Calu3 (cell line): ENCODE results near the gene ZFP92. TPM values are rescaled to one million over a fixed set of nuclear protein-coding genes. Genes with fewer than 3 reads are reported as not detected.

ENCODE experiments used
- BruUV-seq: library from RNA; stranded (reverse); fragments of 400-500 nt; replicated peaks from 2 replicates; lab custom pipeline; 2021; lab: Mats Ljungman, UMichigan
- CTCF ChIA-PET: fragments of 300-600 bp; sonication (Branson Sonifier 250); formaldehyde crosslinking; loops from one replicate; lab custom pipeline; 2022; ENCODE audit warnings: antibody characterized with exemption; lab: Charles Lee
- DNase-seq: peaks from one replicate; pipeline ENCODE4 v3.0.0; 2022
- H3K27ac Mint-ChIP-seq: one replicate; pipeline ENCODE4 v1.8.0; 2022; ENCODE audit warnings: mixed read lengths; ENCODE audit not compliant: unreplicated experiment
- H3K27me3 Mint-ChIP-seq: one replicate; pipeline ENCODE4 v1.8.0; 2022; ENCODE audit warnings: mixed read lengths; ENCODE audit not compliant: unreplicated experiment
- H3K36me3 Mint-ChIP-seq: one replicate; pipeline ENCODE4 v1.8.0; 2022; ENCODE audit warnings: mild to moderate bottlenecking, moderate library complexity, mixed read lengths; ENCODE audit not compliant: insufficient read depth, unreplicated experiment
- H3K4me1 Mint-ChIP-seq: one replicate; pipeline ENCODE4 v1.8.0; 2022; ENCODE audit warnings: mild to moderate bottlenecking, low read depth, mixed read lengths; ENCODE audit not compliant: unreplicated experiment
- H3K4me3 Mint-ChIP-seq: one replicate; pipeline ENCODE4 v1.8.0; 2022; ENCODE audit warnings: mild to moderate bottlenecking, low read depth, moderate library complexity, mixed read lengths; ENCODE audit not compliant: unreplicated experiment
- H3K9me3 Mint-ChIP-seq: one replicate; pipeline ENCODE4 v1.8.0; 2022; ENCODE audit warnings: low read depth, mixed read lengths; ENCODE audit not compliant: unreplicated experiment
- CTCF ChIP-seq: fragments of 200-600 bp; IDR thresholded peaks from one replicate; pipeline ENCODE4 v1.8.0; 2022; ENCODE audit warnings: antibody characterized with exemption; ENCODE audit not compliant: unreplicated experiment
- intact Hi-C: fragments of 100-400 bp; cut with micrococcal nuclease; formaldehyde crosslinking; loops from one replicate; pipeline ENCODE4 v1.10.0; 2022; ENCODE audit not compliant: unreplicated experiment
- total RNA-seq: library from RNA; stranded (reverse); gene quantifications from 2 replicates; pipeline ENCODE4 v1.2.3, GENCODE V29; 2022

Gene ZFP92
- total RNA-seq, 1 experiment from 2014 or later: 0.19 TPM

DNA sequence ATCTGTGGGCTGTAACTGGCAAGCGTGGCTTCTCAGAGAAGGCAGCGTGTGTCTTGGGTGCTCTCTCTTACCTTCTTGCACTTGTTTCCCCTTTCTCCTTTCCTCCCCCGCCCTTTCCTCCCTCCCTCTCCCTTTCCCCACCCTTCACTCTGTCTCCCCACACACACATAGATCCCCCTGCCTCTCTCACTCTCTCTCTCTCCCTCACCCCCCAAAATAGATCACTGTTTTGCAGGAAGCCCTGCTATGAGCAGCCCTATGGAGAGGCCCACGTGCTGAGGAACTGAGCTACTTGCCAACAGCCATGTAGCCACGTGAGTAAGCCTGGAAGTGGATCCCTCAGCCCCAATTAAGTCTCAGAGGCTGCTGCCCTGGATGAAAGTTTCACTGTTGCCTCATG is 5.8 kb upstream of the ZFP92 start:
- CTCF ChIA-PET: no interaction called here
- no peaks in the 10 kb centered on the region for H3K9me3 Mint-ChIP-seq

GRCh38 chrX:153406011-153406410 is 5.3 kb upstream of the ZFP92 start:
- TF ChIP-seq CTCF: no peak
- no peak for DNase-seq
- Mint-ChIP-seq H3K27ac (no peak overlapping the region), H3K4me1 (no peaks in the 10 kb centered on the region), H3K9me3 (no peaks in the 10 kb centered on the region), H3K36me3 (no peaks in the 10 kb centered on the region), H3K27me3 (peaks cover 86% of the 10 kb centered on the region), H3K4me3 (no peak overlapping the region)
- CTCF ChIA-PET: no interaction called here
- intact Hi-C loops: no loop called here
- no TSS peak for BruUV-seq

More for the DNA sequence above, 5.8 kb upstream of the ZFP92 start:
- Mint-ChIP-seq H3K27me3 (peaks cover 80% of the 10 kb centered on the region), H3K4me3 (no peak overlapping the region), H3K27ac (no peak overlapping the region), H3K36me3 (no peaks in the 10 kb centered on the region), H3K4me1 (no peaks in the 10 kb centered on the region)
- no TSS peak for BruUV-seq
- no peak for TF ChIP-seq CTCF
- intact Hi-C loops: no loop called here
- no peak for DNase-seq

DNA sequence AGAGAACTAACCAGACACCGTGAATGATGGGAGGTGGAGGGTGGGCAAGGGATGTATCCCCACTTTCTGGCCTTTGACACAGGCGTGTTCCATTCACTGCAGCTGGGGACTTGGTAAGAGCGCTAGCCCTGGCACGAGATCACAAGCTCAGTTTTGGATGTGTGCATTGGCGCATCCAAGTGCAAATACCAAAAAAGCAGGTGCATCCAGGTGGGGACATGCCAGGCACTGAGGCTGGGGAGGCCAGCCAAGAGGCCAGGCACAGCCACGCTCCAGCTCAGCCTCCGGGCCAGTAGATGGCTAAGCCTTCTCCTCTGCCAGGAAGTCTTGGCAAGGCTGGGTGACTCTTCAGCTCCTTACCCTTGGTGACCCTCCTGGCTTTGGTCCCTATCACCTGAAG is 4.4 kb upstream of the ZFP92 start:
- CTCF ChIA-PET: no interaction called here
- DNase-seq: no peak
- H3K27ac Mint-ChIP-seq: no peak overlapping the region
- no peak overlapping the region for H3K4me3 Mint-ChIP-seq
- H3K36me3 Mint-ChIP-seq: no peaks in the 10 kb centered on the region
- no peaks in the 10 kb centered on the region for H3K9me3 Mint-ChIP-seq
- BruUV-seq: no TSS peak
- no peaks in the 10 kb centered on the region for H3K4me1 Mint-ChIP-seq
- H3K27me3 Mint-ChIP-seq: peaks cover 90% of the 10 kb centered on the region
- intact Hi-C loops: no loop called here
- no peak for TF ChIP-seq CTCF

GRCh38 chrX:153407736-153408135 is 3.5 kb upstream of the ZFP92 start:
- H3K27me3 Mint-ChIP-seq: peaks cover 90% of the 10 kb centered on the region
- CTCF ChIA-PET: no interaction called here
- intact Hi-C loops: no loop called here

More at GRCh38 chrX:153407736-153408135, 3.5 kb upstream of the ZFP92 start:
- no peak for DNase-seq
- BruUV-seq: no TSS peak
- Mint-ChIP-seq H3K4me3 (no peak overlapping the region), H3K4me1 (no peaks in the 10 kb centered on the region), H3K27ac (no peak overlapping the region), H3K9me3 (no peaks in the 10 kb centered on the region), H3K36me3 (no peaks in the 10 kb centered on the region)
- no peak for TF ChIP-seq CTCF
